WTC11 (cell line): Measurements from ENCODE around the gene ANKRD52. TPM values are rescaled to one million over a fixed set of nuclear protein-coding genes. Genes with fewer than 3 reads are reported as not detected.

Experiments
- ATAC-seq: fragments of 200-7000 bp; cut with Tn5 transposase; 2 replicates; pipeline ENCODE4 v1.10.0; 2021; ENCODE audit warnings: mild to moderate bottlenecking, moderate library complexity
- CTCF ChIA-PET: fragments of 300-600 bp; sonication (Branson Sonifier 250); formaldehyde crosslinking; loops from one replicate; lab custom pipeline; 2021; ENCODE audit warnings: antibody characterized with exemption; lab: Charles Lee
- POLR2A ChIA-PET: fragments of 350-600 bp; sonication (Branson Sonifier 250); formaldehyde crosslinking; loops from one replicate; lab custom pipeline; 2021; ENCODE audit warnings: antibody characterized with exemption; lab: Charles Lee
- DNase-seq: peaks from one replicate; pipeline ENCODE4 v3.0.0; 2021; ENCODE audit warnings: low spot score
- H3K27ac Mint-ChIP-seq: 2 replicates; pipeline ENCODE4 v1.8.0; 2021; ENCODE audit warnings: mixed read lengths
- H3K27me3 Mint-ChIP-seq: 2 replicates; pipeline ENCODE4 v1.8.0; 2021; ENCODE audit warnings: low read depth, mild to moderate bottlenecking, moderate library complexity, mixed read lengths
- H3K36me3 Mint-ChIP-seq: 2 replicates; pipeline ENCODE4 v1.8.0; 2021; ENCODE audit warnings: mixed read lengths
- H3K4me1 Mint-ChIP-seq: 2 replicates; pipeline ENCODE4 v1.8.0; 2022; ENCODE audit warnings: mixed read lengths
- H3K4me3 Mint-ChIP-seq: 2 replicates; pipeline ENCODE4 v1.8.0; 2021; ENCODE audit warnings: mild to moderate bottlenecking, moderate library complexity, mixed read lengths
- H3K9me3 Mint-ChIP-seq: 2 replicates; pipeline ENCODE4 v1.8.0; 2021; ENCODE audit warnings: mixed read lengths
- ARID4B ChIP-seq: sonication (generic); formaldehyde crosslinking; IDR thresholded peaks from 2 replicates; pipeline ENCODE4 v1.8.0; 2023; ENCODE audit warnings: missing genetic modification reagents, mild to moderate bottlenecking, borderline replicate concordance
- ATF3 ChIP-seq: sonication (generic); formaldehyde crosslinking; conservative IDR thresholded peaks from 2 replicates; pipeline ENCODE4 v1.8.1; 2022; ENCODE audit warnings: mild to moderate bottlenecking, missing genetic modification reagents
- ATF6 ChIP-seq: sonication (generic); formaldehyde crosslinking; IDR thresholded peaks from 2 replicates; pipeline ENCODE4 v1.8.1; 2023; ENCODE audit warnings: mild to moderate bottlenecking, missing genetic modification reagents
- CDX4 ChIP-seq: fragments of 250-450 bp; sonication (Bioruptor Pico); IDR thresholded peaks from 2 replicates; pipeline ENCODE4 v1.9.0; 2021; ENCODE audit warnings: moderate library complexity, mild to moderate bottlenecking, inconsistent platforms, borderline replicate concordance
- CREM ChIP-seq: sonication (generic); formaldehyde crosslinking; IDR thresholded peaks from 2 replicates; pipeline ENCODE4 v1.8.1; 2022; ENCODE audit warnings: mild to moderate bottlenecking, missing genetic modification reagents, moderate library complexity
- ELF4 ChIP-seq: sonication (generic); formaldehyde crosslinking; IDR thresholded peaks from 2 replicates; pipeline ENCODE4 v1.8.1; 2022; ENCODE audit warnings: low read depth, mild to moderate bottlenecking, moderate library complexity, missing genetic modification reagents
- EMX1 ChIP-seq: fragments of 250-450 bp; sonication (Bioruptor Pico); IDR thresholded peaks from 2 replicates; pipeline ENCODE4 v1.8.0; 2021; ENCODE audit warnings: mild to moderate bottlenecking
- FOXP4 ChIP-seq: sonication (generic); formaldehyde crosslinking; IDR thresholded peaks from 2 replicates; pipeline ENCODE4 v1.8.0; 2022; ENCODE audit warnings: mild to moderate bottlenecking, missing genetic modification reagents
- JUN ChIP-seq: sonication (generic); formaldehyde crosslinking; IDR thresholded peaks from 2 replicates; pipeline ENCODE4 v1.8.0; 2023; ENCODE audit warnings: mild to moderate bottlenecking, missing genetic modification reagents
- KAT7 ChIP-seq: sonication (generic); formaldehyde crosslinking; IDR thresholded peaks from 2 replicates; pipeline ENCODE4 v1.8.1; 2023; ENCODE audit warnings: missing genetic modification reagents, mild to moderate bottlenecking, borderline replicate concordance
- NR1H2 ChIP-seq: sonication (generic); formaldehyde crosslinking; IDR thresholded peaks from 2 replicates; pipeline ENCODE4 v1.9.0; 2021; ENCODE audit warnings: mild to moderate bottlenecking, moderate library complexity, missing genetic modification reagents
- NR3C1 ChIP-seq: sonication (generic); formaldehyde crosslinking; conservative IDR thresholded peaks from 2 replicates; pipeline ENCODE4 v1.8.1; 2023; ENCODE audit warnings: low read depth, mild to moderate bottlenecking, missing genetic modification reagents
- OVOL2 ChIP-seq: fragments of 250-450 bp; sonication (Bioruptor Pico); IDR thresholded peaks from 2 replicates; pipeline ENCODE4 v1.9.0; 2021; ENCODE audit warnings: mild to moderate bottlenecking, borderline replicate concordance
- PRDM15 ChIP-seq: sonication (generic); formaldehyde crosslinking; IDR thresholded peaks from 2 replicates; pipeline ENCODE4 v1.8.0; 2022; ENCODE audit warnings: missing genetic modification reagents
- SOX15 ChIP-seq: fragments of 250-450 bp; sonication (Bioruptor Pico); IDR thresholded peaks from 2 replicates; pipeline ENCODE4 v1.9.0; 2021; ENCODE audit warnings: mild to moderate bottlenecking
- SP1 ChIP-seq: sonication (generic); formaldehyde crosslinking; conservative IDR thresholded peaks from 2 replicates; pipeline ENCODE4 v1.8.1; 2022; ENCODE audit warnings: missing genetic modification reagents
- STAT6 ChIP-seq: sonication (generic); formaldehyde crosslinking; conservative IDR thresholded peaks from 2 replicates; pipeline ENCODE4 v1.8.1; 2023; ENCODE audit warnings: mild to moderate bottlenecking, low read depth, missing genetic modification reagents, moderate library complexity
- TCF7 ChIP-seq: sonication (generic); formaldehyde crosslinking; IDR thresholded peaks from 2 replicates; pipeline ENCODE4 v1.8.0; 2022; ENCODE audit warnings: mild to moderate bottlenecking, low read depth, missing genetic modification reagents, moderate library complexity
- TP53 ChIP-seq: sonication (generic); formaldehyde crosslinking; IDR thresholded peaks from 2 replicates; pipeline ENCODE4 v1.8.1; 2023; ENCODE audit warnings: mild to moderate bottlenecking, missing genetic modification reagents
- ZNF121 ChIP-seq: sonication (generic); formaldehyde crosslinking; IDR thresholded peaks from 2 replicates; pipeline ENCODE4 v1.8.0; 2023; ENCODE audit warnings: missing genetic modification reagents
- total RNA-seq: library from RNA; stranded (reverse); gene quantifications from 3 replicates; pipeline ENCODE4 v1.2.3, GENCODE V29; 2021

The ANKRD52 gene
- total RNA-seq, 1 experiment from 2014 or later, result 41.2 TPM

GRCh38 chr12:56229082-56229481 lies 29.1 kb downstream of the ANKRD52 start:
- peaks cover 15% of the 10 kb centered on the region for H3K4me1 Mint-ChIP-seq
- TF ChIP-seq PRDM15, result no peak
- no peak for TF ChIP-seq CREM
- no peak for TF ChIP-seq ELF4
- no peak for TF ChIP-seq ZNF121 (CRISPR knock-in tag)
- TF ChIP-seq TCF7 (CRISPR knock-in tag), result no peak
- TF ChIP-seq ATF6, result no peak
- no peak for TF ChIP-seq ATF3 (CRISPR knock-in tag)
- no peak for TF ChIP-seq TP53
- no peak for TF ChIP-seq JUN (CRISPR knock-in tag)
- no peak for TF ChIP-seq STAT6 (CRISPR knock-in tag)
- TF ChIP-seq CDX4, result no peak
- no peak for TF ChIP-seq FOXP4 (CRISPR knock-in tag)
- no peak for TF ChIP-seq KAT7 (CRISPR knock-in tag)
- no peak for TF ChIP-seq ARID4B (CRISPR knock-in tag)
- TF ChIP-seq EMX1 (CRISPR knock-in tag), result no peak
- TF ChIP-seq OVOL2, result no peak
- no peak for TF ChIP-seq NR1H2
- no peak for TF ChIP-seq NR3C1
- no peak for TF ChIP-seq SOX15 (CRISPR knock-in tag)
- TF ChIP-seq SP1 (CRISPR knock-in tag), result no peak
- TF ChIP-seq, all 79 proteins: peak for 0
- POLR2A ChIA-PET, result no interaction called here
- DNase-seq (no peak), ATAC-seq (no peak)
- CTCF ChIA-PET, result no interaction called here
- H3K9me3 Mint-ChIP-seq, result no peaks in the 10 kb centered on the region
- H3K27ac Mint-ChIP-seq, result no peak overlapping the region
- H3K4me3 Mint-ChIP-seq, result no peak overlapping the region
- H3K27me3 Mint-ChIP-seq, result peaks cover 14% of the 10 kb centered on the region
- peaks cover 5% of the 10 kb centered on the region; the same call in 1 of the 2 replicates for H3K36me3 Mint-ChIP-seq
